CD4-positive, alpha-beta T cell treated with Interleukin-6 at 100 ng/mL for 8 hours (primary cell): ENCODE measurements around the gene PRRG3.

ENCODE experiments used
- DNase-seq: peaks from one replicate; pipeline ENCODE4 v3.0.0-alpha.2; 2020; ENCODE audit warnings: mixed read lengths, low spot score

Gene PRRG3

DNA sequence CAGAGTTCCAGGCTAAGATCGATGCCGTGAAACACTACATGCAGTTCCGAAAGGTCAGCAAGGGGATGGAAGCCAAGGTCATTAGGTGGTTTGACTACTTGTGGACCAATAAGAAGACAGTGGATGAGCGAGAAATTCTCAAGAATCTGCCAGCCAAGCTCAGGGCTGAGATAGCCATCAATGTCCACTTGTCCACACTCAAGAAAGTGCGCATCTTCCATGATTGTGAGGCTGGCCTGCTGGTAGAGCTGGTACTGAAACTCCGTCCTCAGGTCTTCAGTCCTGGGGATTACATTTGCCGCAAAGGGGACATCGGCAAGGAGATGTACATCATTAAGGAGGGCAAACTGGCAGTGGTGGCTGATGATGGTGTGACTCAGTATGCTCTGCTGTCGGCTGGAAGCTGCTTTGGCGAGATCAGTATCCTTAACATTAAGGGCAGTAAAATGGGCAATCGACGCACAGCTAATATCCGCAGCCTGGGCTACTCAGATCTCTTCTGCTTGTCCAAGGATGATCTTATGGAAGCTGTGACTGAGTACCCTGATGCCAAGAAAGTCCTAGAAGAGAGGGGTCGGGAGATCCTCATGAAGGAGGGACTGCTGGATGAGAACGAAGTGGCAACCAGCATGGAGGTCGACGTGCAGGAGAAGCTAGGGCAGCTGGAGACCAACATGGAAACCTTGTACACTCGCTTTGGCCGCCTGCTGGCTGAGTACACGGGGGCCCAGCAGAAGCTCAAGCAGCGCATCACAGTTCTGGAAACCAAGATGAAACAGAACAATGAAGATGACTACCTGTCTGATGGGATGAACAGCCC lies 48.6 kb downstream of the PRRG3 start:
- DNase-seq = no peak

- DNase-seq = no peak
Measured at GRCh38 chrX:151745651-151746050, 50.4 kb downstream of the PRRG3 start.

GRCh38 chrX:151746502-151746901 lies 51.2 kb downstream of the PRRG3 start:
- no peak for DNase-seq

DNA sequence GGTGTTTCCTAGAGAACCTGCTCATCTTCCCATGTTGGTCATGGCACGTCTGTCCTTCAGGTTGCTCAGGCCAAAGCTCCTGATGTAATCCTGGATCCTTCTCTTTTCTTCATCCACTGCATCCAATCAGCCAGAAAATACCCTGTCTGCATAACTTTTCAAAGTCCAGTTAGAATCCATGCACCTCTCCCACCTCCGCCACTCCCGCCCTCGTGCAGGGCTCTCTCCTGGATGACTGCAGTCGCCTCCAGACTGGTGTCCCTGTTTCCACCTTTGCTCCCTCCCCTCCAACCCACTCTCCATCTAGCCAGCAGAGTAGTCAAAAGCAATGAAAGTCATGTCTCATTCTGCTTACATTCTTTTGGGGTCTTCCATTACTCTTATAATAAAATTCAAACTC lies 55.3 kb downstream of the PRRG3 start:
- no peak for DNase-seq

DNA sequence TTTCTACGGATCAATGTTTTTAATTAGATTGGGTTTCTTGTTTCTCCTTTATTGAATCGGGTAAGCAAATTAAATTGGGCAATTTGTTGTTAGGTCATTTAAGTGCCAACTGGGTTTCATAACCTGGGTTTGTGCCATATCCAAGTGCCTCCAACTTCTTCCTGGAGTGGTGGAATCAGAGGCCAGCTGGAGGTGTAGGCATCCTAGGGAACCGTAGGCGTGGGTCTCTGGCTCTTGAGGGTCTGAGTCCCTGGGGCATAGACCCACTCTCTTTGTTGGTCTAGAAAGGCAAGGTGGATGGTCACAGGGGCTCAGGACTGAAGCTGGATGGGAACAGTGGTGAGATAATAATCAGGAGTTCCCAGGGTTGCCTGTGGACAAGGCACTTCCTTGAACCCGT lies 57.6 kb downstream of the PRRG3 start:
- DNase-seq = no peak

DNA sequence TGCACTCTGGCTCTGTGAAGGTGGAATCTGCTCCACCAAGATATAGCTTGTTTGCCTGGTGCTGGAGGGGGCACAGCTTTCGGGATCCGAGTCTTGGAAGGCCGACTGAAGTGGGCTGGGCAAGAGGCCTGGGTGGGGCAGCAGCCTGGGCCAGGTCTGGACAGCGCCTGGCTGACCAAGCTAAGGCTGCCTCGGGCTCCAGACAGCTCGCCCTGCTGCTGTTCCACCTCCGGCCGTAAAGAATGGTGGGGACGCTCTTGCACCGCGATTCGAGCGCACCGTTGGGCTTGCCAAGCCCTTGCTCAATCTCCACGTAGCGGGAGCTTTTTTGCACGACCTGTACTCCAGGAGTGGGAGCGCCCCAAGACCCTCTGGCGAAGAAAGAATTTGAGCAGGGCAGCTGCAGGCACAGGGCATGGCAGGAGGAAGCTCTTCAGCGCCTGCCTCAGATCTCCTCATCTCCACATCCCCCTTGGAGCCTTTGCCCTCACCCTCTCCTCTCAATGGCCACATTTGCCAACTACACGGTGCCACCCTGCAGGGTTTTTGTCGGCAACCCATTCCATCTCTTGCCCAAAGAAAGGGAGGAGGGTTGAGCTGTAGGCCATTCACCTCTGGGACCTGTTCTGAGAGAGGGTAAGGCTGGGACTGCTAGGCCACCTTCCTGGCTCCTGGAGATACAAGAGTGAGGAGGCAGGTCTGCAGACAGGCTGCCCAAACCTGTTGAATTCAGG lies 58.2 kb downstream of the PRRG3 start:
- no peak for DNase-seq

- DNase-seq = no peak
Measured at GRCh38 chrX:151754047-151754429, 58.8 kb downstream of the PRRG3 start.

DNA sequence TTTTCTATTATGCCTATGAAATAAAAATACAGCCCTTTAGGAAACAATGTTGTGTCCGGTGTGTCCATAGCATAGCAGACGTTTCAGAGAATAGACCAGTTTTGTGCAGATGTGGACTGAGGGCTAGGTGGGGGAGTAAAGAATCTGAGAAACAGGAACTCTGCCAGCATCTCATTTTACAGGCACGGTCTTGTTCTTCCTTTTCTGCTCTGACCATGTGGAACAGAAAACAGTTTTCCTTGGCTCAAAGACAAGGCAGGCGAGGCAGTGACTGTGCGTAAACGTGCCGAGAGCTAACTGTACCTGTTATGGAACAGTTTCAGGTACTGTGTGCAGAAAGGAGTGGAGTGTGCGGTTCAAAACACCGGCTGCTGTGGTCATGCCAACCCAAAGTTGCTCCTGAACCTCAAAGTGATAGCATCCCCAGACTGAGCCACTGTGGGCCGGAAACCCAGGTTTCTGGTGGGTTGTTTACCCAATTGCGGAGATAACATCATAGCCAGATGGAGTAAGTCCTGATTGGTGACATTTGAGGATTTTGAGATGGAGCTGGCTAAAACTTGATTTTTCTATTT lies 59.5 kb downstream of the PRRG3 start:
- no peak for DNase-seq
